Lung (tissue), 12 donors: ENCODE data around the gene MCRIP2. TPM values are rescaled to one million over a fixed set of nuclear protein-coding genes. Genes with fewer than 3 reads are reported as not detected.

ENCODE experiments used
- ATAC-seq: fragments of 200-7000 bp; cut with Tn5 transposase; one replicate; pipeline ENCODE4 v1.9.1; 2020; ENCODE audit warnings: moderate number of reproducible peaks; ENCODE audit not compliant: insufficient read depth, low FRiP score
- DNase-seq, 3 donors: peaks; one replicate each; pipeline ENCODE4 v3.0.0-alpha.2; 2013 to 2017
- H3K27ac ChIP-seq, 2 donors: one replicate each; pipeline ENCODE4 v1.5.1; 2013; ENCODE audit warnings: mild to moderate bottlenecking in 2 of 2, moderate library complexity in 2 of 2, control low read depth in 1 of 2, inconsistent platforms in 1 of 2, low read depth in 1 of 2, low read length in 1 of 2
- H3K27me3 ChIP-seq, 3 donors: one replicate each; pipeline ENCODE4 v1.5.1; 2013; ENCODE audit warnings: low read length in 2 of 3; ENCODE audit not compliant: control insufficient read depth in 3 of 3, insufficient read depth in 3 of 3
- H3K36me3 ChIP-seq, 4 donors: one replicate each; pipeline ENCODE4 v1.5.1; 2013; ENCODE audit warnings: low read length in 4 of 4, mild to moderate bottlenecking in 1 of 4, moderate library complexity in 1 of 4; ENCODE audit not compliant: control insufficient read depth in 4 of 4, insufficient read depth in 4 of 4
- H3K4me1 ChIP-seq, 5 donors: one replicate each; pipeline ENCODE4 v1.5.1; 2013; ENCODE audit warnings: low read length in 5 of 5, mild to moderate bottlenecking in 2 of 5, moderate library complexity in 1 of 5; ENCODE audit not compliant: control insufficient read depth in 5 of 5, insufficient read depth in 5 of 5
- H3K4me3 ChIP-seq: one replicate; pipeline ENCODE4 v1.5.1; 2013; ENCODE audit warnings: mild to moderate bottlenecking, control low read depth, moderate library complexity
- H3K9ac ChIP-seq, 2 donors: one replicate each; pipeline ENCODE4 v1.5.1; 2013; ENCODE audit warnings: low read length in 2 of 2, control low read depth in 1 of 2; ENCODE audit not compliant: insufficient read depth in 1 of 2
- H3K9me3 ChIP-seq, 4 donors: one replicate each; pipeline ENCODE4 v1.5.1; 2013; ENCODE audit warnings: low read length in 3 of 4, mild to moderate bottlenecking in 1 of 4, moderate library complexity in 1 of 4; ENCODE audit not compliant: control insufficient read depth in 4 of 4, insufficient read depth in 3 of 4
- WGBS, 2 donors: extraction: QIAGEN DNeasy Blood & Tissue Kit; methylation state at CpG; one replicate each; pipeline ENCODE4 v1.1.7; 2013; 5-methylcytosine and 5-hydroxymethylcytosine counted together
- polyA plus RNA-seq, 2 donors: library from polyadenylated mRNA; stranded (reverse); fragments of 200-250 nt; gene quantifications; one replicate each; pipeline ENCODE4 v1.2.1, GENCODE V29; 2013
- total RNA-seq, 2 donors: library from RNA; depleted of rRNA in 1 of 2; stranded (reverse); fragments of >200 nt in 1 of 2; gene quantifications; one replicate each; pipeline ENCODE4 v1.2.1, GENCODE V29; 2014 to 2021
- TF ChIP-seq, protein P1 (sequence below): IDR thresholded peaks from 2 replicates; pipeline ENCODE4 v1.5.1; 2012; ENCODE audit warnings: mild to moderate bottlenecking; ENCODE audit errors: control extremely low read depth, extremely low read depth
- donor health status: control.
- donor health status: control.
- donor health status: Bipolar disorder and iron deficiency.
- donor health status: healthy.
- donor health status: DM: yes; HTN: yes; CAD: no.

Gene MCRIP2
- total and polyA plus RNA-seq, 4 donors = 9.1 to 109 (median 53.3) TPM

DNA sequence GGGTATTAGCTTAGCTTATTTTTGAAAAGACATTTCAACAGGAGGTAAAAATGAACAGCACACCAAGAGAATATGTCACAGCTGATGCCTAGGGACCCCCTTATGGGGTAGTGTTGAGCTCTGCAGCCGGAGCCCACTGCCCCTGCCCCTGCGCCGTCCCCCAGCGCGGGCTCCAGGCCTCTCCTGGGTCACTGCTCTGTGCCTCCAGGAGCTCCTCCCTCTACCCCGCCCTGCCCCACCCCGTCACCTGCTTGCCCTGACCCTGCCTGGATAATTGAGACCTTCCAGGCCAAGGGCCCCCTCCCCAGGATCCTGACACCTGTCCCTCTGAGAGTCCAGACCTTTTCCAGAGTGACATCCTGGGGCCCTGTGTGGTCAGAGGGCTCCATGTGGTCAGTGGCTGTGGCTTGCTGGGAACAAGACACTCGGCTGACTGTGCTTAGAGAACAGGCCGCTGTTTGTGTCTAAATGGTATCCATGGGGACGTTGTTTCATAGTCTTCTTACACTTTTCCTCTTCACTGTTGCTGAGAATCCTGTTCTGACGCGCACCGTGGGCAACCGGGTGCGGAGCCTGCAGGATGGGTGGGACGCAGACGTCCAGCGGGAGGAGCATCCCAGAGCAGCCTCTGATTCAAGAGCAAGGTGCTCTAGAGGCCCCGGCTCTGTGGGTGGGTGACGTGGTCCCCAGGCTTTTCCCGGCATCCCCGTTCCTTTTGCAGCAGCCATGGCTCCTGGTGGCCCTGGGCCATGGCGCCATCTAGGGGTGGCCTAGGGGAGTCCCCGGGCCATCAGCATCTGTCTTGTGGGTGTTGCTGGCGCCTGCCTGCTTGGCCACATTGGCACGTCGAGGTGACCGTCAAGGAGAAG is 30.9 kb upstream of the MCRIP2 start:
- Histone ChIP-seq H3K9me3 (peaks cover 0 to 1% (median 0%) of the 10 kb centered on the region in 4 donors), H3K4me1 (peaks cover 0 to 7% (median 0%) of the 10 kb centered on the region in 5 donors), H3K27ac (no peak overlapping the region), H3K4me3 (no peak overlapping the region), H3K27me3 (no peaks in the 10 kb centered on the region), H3K36me3 (peaks cover 0 to 2% (median 0%) of the 10 kb centered on the region in 4 donors), H3K9ac (no peak overlapping the region)
- DNase-seq (no peak), ATAC-seq (peak; percentile 82)
- WGBS, 2 donors = 72 to 81% methylated on average over 28 of the region's 28 CpGs
- TF ChIP-seq, protein P1, sequence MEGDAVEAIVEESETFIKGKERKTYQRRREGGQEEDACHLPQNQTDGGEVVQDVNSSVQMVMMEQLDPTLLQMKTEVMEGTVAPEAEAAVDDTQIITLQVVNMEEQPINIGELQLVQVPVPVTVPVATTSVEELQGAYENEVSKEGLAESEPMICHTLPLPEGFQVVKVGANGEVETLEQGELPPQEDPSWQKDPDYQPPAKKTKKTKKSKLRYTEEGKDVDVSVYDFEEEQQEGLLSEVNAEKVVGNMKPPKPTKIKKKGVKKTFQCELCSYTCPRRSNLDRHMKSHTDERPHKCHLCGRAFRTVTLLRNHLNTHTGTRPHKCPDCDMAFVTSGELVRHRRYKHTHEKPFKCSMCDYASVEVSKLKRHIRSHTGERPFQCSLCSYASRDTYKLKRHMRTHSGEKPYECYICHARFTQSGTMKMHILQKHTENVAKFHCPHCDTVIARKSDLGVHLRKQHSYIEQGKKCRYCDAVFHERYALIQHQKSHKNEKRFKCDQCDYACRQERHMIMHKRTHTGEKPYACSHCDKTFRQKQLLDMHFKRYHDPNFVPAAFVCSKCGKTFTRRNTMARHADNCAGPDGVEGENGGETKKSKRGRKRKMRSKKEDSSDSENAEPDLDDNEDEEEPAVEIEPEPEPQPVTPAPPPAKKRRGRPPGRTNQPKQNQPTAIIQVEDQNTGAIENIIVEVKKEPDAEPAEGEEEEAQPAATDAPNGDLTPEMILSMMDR = peak; percentile 37

DNA sequence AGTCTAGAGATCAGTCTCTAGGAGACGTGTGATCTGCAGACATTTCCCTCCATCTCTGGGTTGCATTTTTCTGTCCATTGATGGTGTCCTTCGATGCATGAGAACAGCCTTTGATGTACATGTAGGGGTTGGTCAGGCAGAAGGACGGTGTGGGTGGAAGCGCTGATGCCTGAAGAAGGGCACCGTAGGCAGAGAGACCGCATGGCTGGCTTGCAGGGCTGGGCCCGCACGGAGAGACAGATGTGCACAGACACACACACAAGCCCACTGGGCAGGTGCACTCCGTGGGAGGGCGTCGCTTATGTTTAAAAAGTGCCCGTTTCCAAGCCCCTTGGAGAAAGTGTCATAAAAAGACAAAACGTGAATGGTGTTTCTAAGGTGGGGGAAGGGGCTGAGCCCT is 26.5 kb upstream of the MCRIP2 start:
- H3K9me3 ChIP-seq = peaks cover 0 to 1% (median 0%) of the 10 kb centered on the region in 4 donors
- H3K27ac ChIP-seq = no peak overlapping the region
- H3K36me3 ChIP-seq = peaks cover 0 to 9% (median 0%) of the 10 kb centered on the region in 4 donors
- no peak overlapping the region for H3K4me3 ChIP-seq
- DNase-seq = no peak
- no peak overlapping the region for H3K9ac ChIP-seq
- TF ChIP-seq, protein P1 = no peak
- peaks cover 0 to 9% (median 0%) of the 10 kb centered on the region in 5 donors for H3K4me1 ChIP-seq
- WGBS, 2 donors = 94 to 95% methylated on average over 13 of the region's 13 CpGs
- ATAC-seq = no peak
- no peaks in the 10 kb centered on the region for H3K27me3 ChIP-seq

DNA sequence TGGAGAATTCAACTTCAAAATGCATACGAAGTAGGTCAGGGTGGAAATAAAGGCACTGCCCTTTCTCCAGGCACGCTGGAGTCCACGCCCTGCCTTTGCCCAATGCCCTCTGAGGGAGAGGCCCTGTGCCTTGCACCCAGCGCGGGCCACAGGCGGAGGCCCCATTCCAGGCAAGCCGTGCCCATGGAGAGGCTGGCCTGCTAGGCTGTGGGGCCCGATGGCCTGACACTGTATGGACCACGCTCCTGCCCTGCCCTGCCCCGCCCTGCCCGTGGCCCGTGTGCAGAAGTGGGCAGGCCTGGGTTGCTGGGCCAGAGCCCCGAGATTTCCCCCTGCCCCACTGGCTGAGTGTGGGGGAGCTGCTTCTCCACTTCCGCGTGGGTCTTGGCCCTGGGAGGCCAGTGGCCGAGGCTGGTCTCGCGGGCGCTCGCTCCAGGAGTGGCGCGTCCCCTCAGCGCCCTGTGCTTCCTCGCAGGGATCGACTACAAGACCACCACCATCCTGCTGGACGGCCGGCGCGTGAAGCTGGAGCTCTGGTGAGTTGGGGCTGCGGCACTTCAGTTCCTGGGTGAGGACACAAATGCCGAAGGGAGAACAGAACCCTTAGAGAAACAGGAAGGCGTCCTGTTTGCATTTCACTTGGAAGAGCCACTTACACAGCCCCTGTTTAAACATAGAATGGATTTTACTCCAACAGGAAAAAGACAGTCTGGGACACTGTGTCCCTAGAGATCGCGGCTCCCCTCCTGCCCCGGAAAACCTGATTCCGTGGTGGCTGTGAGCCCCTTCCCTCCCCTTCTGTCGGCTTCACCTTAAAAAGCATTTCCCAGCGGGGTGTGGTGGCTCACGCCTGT is 24.7 kb upstream of the MCRIP2 start:
- WGBS, 2 donors = 70 to 88% methylated on average over 39 of the region's 39 CpGs
- peak; percentile 29 to 67 (median 47) for DNase-seq

More for the DNA sequence above, 24.7 kb upstream of the MCRIP2 start:
- Histone ChIP-seq H3K27me3 (no peaks in the 10 kb centered on the region), H3K9me3 (peaks cover 0 to 1% (median 0%) of the 10 kb centered on the region in 4 donors), H3K9ac (no peak overlapping the region), H3K36me3 (peaks cover 0 to 9% (median 0%) of the 10 kb centered on the region in 4 donors), H3K27ac (peak overlapping the region in 1 of 2 donors; percentile 96), H3K4me1 (peaks cover 0 to 9% (median 4%) of the 10 kb centered on the region in 5 donors), H3K4me3 (no peak overlapping the region)
- TF ChIP-seq, protein P1 = no peak
- peak; percentile 73 for ATAC-seq
